Suprapubic skin (tissue), 4 donors: ENCODE data around the gene SLC29A2. TPM values are rescaled to one million over a fixed set of nuclear protein-coding genes. Genes with fewer than 3 reads are reported as not detected.

Source experiments
- DNase-seq, 2 donors: peaks; one replicate each; pipeline ENCODE4 v3.0.0-alpha.2; 2019; ENCODE audit warnings: low spot score in 2 of 2
- H3K27ac ChIP-seq: fragments of 200-600 bp; sonication (generic); one replicate; pipeline ENCODE4 v1.5.1; 2019
- H3K27me3 ChIP-seq: fragments of 200-600 bp; sonication (generic); one replicate; pipeline ENCODE4 v1.5.1; 2019
- H3K36me3 ChIP-seq: fragments of 200-600 bp; sonication (generic); one replicate; pipeline ENCODE4 v1.5.1; 2019
- H3K4me1 ChIP-seq: fragments of 200-600 bp; sonication (generic); one replicate; pipeline ENCODE4 v1.5.1; 2019
- H3K4me3 ChIP-seq: fragments of 200-600 bp; sonication (generic); one replicate; pipeline ENCODE4 v1.5.1; 2019; ENCODE audit warnings: mild to moderate bottlenecking
- H3K9me3 ChIP-seq: fragments of 200-600 bp; sonication (generic); one replicate; pipeline ENCODE4 v1.5.1; 2019
- EP300 ChIP-seq: sonication (generic); formaldehyde crosslinking; IDR thresholded peaks from one replicate; pipeline ENCODE4 v1.6.1; 2017; ENCODE audit warnings: antibody characterized with exemption
- POLR2A ChIP-seq, 2 donors: fragments of 450-650 bp; IDR thresholded peaks; one replicate each; pipeline ENCODE4 v1.6.1; 2017; ENCODE audit warnings: antibody characterized with exemption in 2 of 2, mild to moderate bottlenecking in 2 of 2, moderate library complexity in 2 of 2
- POLR2AphosphoS5 ChIP-seq, 3 donors: sonication (generic); formaldehyde crosslinking; IDR thresholded peaks; one replicate each; pipeline ENCODE4 v1.6.1; 2017; ENCODE audit warnings: antibody characterized with exemption in 3 of 3
- WGBS: methylation state at CpG from one replicate; pipeline ENCODE4 v1.1.5; 2018; 5-methylcytosine and 5-hydroxymethylcytosine counted together
- total RNA-seq, 4 donors: library from RNA; depleted of rRNA; stranded (reverse); fragments of >200 nt; gene quantifications; one replicate each; pipeline ENCODE4 v1.1.0, GENCODE V29; 2016
- TF ChIP-seq, protein P1 (sequence below), 2 donors: fragments of 200-600 bp in 1 of 2; fragments of 450-650 bp in 1 of 2; sonication (generic) in 1 of 2; IDR thresholded peaks; one replicate each; pipeline ENCODE4 v1.5.1; 2016 to 2019; ENCODE audit warnings: antibody characterized with exemption in 2 of 2, mild to moderate bottlenecking in 1 of 2, moderate library complexity in 1 of 2

The SLC29A2 gene
- total RNA-seq, 4 donors from 2014 or later, result 2.2 to 4.7 (median 3.9) TPM

DNA sequence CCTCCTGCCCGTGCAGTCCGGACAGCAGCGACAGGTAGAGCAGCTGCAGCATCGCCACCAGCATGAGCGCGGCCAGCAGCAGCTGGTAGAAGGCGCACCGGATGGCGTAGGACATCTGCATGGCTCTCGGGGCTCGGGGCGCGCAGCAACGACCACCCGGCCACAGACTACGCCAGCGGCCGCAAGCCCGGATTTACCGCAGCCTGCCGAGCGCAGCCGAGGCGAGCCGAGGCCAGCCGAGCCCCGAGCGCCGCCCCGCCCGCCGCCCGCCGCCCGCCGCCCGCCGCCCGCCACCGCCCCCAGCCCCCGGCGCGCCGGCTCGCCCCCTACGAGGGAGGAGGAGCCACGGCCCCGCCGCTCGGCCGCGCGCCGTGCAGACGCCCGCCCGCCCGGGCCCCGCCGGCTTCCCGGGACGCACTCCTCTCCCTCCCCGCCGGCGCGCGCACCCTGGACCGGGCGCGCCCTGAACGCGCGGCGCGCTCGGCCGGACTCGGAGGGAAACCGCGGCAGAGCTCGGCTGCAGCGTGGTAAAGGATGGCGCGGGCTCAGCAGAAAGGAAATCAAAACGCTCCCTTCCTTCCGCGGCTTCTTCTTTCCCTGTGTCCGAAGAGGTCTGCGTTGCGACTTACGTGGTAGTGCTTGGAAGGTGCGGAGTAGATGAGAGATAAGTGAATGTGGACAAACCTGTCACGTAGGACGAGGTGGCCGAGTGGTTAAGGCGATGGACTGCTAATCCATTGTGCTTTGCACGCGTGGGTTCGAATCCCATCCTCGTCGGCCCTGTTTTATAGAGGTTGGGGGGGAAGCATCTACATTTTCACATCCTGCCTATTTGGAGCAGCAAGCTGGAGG lies 23.9 kb downstream of the SLC29A2 start, which contains the start of gene B4GAT1:
B4GAT1 (minus strand) TSS at position 205 of the 852 bp plus-strand sequence; CDS start at position 121, 84 bp downstream.
- peak; percentile 92 to 95 for DNase-seq
- H3K27ac ChIP-seq, result peak within 1 kb of the TSS; percentile 85
- peaks cover 44% of the 10 kb centered on the region for H3K4me1 ChIP-seq
- H3K9me3 ChIP-seq, result no peaks in the 10 kb centered on the region
- peak within 1 kb of the TSS; percentile 77 for H3K4me3 ChIP-seq
- peak; percentile 63 to 94 (median 65) for TF ChIP-seq POLR2AphosphoS5 (IDR thresholded peaks at IDR 0.05)
- TF ChIP-seq POLR2A (IDR thresholded peaks at IDR 0.05), result no peak
- 0% methylated on average over 45 of the region's 101 CpGs for WGBS
- H3K27me3 ChIP-seq, result no peaks in the 10 kb centered on the region
- H3K36me3 ChIP-seq, result no peaks in the 10 kb centered on the region

DNA sequence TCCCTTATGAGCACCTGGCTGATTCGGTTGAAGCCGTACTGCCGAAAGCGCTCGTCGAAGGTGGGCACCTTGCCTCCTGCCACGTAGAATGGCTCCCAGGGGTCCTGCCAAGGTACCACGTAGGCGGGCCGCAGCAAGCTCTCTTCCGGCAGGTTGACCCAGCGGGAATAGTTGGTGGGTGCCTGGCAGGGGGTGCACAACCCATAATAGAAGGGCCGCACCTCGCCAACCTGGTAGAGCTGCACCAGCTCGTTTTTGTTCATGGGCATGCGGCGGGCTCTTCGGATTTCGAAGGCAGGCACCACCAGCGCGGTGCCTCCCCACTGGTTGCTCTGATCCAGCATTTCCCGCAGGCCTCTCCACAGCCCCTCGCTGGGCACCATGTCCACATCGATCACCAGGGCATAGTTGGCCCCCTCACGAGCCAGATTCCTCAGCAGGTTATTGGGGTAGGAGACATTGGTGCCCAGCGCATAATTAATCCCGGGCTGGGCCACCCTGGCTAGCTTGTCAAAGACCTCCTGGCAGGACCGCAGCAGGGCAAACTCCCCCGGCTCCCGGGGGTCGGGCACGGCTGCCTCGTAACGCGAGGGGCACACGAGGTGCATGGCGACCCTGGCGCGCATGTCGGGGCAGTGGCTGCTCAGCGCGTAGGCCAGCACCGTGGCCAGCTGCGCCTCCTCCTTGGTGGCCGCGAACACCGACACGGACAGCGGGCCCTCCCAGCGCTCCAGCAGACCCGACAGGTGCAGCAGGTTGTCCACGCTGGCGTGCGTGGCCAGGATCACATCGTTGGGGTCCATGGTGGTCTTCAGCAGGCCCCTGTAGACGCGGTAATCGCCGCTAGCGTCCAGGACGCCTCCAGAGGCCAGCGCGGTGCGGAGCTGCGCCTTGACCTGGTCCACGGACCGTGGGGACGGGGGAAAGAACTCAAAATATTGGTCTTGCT lies 24.8 kb downstream of the SLC29A2 start:
- Histone ChIP-seq H3K9me3 (no peaks in the 10 kb centered on the region), H3K4me1 (peaks cover 44% of the 10 kb centered on the region), H3K36me3 (peaks cover 3% of the 10 kb centered on the region), H3K27ac (peak overlapping the region; percentile 85), H3K4me3 (peak overlapping the region; percentile 77), H3K27me3 (no peaks in the 10 kb centered on the region)
- TF ChIP-seq EP300, result no peak
- TF ChIP-seq POLR2AphosphoS5 (IDR thresholded peaks at IDR 0.05), result no peak
- TF ChIP-seq POLR2A (IDR thresholded peaks at IDR 0.05), result no peak
- TF ChIP-seq, protein P1, sequence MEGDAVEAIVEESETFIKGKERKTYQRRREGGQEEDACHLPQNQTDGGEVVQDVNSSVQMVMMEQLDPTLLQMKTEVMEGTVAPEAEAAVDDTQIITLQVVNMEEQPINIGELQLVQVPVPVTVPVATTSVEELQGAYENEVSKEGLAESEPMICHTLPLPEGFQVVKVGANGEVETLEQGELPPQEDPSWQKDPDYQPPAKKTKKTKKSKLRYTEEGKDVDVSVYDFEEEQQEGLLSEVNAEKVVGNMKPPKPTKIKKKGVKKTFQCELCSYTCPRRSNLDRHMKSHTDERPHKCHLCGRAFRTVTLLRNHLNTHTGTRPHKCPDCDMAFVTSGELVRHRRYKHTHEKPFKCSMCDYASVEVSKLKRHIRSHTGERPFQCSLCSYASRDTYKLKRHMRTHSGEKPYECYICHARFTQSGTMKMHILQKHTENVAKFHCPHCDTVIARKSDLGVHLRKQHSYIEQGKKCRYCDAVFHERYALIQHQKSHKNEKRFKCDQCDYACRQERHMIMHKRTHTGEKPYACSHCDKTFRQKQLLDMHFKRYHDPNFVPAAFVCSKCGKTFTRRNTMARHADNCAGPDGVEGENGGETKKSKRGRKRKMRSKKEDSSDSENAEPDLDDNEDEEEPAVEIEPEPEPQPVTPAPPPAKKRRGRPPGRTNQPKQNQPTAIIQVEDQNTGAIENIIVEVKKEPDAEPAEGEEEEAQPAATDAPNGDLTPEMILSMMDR (IDR thresholded peaks at IDR 0.05), result no peak
- DNase-seq, result no peak
- WGBS, result 51% methylated on average over 12 of the region's 68 CpGs

DNA sequence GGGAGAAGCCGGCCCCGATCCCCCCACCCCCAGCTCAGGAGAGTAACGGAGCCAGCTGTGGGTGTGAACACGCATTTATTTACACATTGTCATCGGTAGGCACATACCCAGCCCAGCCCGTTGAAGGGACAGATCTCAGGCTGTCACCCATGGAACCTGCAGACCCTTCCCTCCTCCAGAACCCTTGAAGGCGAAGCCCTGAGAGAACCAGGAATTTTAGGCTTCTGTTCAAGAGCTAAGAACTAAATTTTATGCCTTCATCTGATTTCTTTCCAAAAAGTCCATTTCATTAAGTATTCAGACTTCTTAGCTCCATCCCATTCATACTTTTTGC lies 26.3 kb downstream of the SLC29A2 start:
- Histone ChIP-seq H3K27ac (peak overlapping the region; percentile 84), H3K27me3 (no peaks in the 10 kb centered on the region), H3K9me3 (no peaks in the 10 kb centered on the region), H3K4me3 (peak overlapping the region; percentile 77), H3K4me1 (peaks cover 44% of the 10 kb centered on the region), H3K36me3 (peaks cover 18% of the 10 kb centered on the region)
- TF ChIP-seq POLR2A (IDR thresholded peaks at IDR 0.05), result no peak
- no peak for TF ChIP-seq POLR2AphosphoS5 (IDR thresholded peaks at IDR 0.05)
- TF ChIP-seq EP300, result no peak
- TF ChIP-seq, protein P1 (IDR thresholded peaks at IDR 0.05), result no peak
- 1% methylated on average over 4 of the region's 7 CpGs for WGBS
- no peak for DNase-seq

DNA sequence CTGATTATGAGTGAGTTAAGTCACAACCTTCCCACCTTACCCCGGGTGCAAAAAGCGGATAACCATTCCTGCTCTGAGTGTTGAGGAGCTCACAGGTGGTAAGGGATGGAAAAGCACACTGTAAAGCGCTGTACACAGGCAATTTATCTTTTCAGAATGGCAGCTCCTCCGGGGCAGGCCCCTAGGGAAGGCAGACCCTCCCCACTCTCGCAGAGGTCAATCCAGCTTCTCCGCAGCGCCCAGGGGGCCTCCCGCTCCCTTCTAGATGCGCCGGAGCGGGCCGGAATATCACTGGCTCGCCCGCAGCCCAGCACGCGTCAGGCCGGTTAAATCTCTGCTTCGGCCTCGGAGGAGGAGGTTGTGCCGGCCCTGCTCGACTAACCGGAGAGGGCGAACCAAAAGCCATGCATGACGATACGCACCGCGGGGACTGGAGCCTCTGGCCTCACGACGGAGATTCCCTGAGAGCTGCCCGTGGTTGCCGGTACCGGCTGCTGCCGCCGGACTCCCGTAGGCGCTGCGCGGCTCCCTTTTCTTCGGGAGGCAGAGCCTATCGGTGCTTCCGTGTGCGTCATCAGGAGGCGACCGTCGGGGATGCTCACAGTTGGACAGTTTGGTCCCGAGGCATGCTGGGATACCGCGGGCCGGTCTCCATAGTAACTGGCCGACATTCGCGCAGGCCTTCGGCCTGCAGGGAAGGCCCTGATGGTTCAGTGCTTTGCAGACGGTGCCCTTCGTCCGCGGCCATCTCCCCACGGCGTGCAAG lies 26.8 kb downstream of the SLC29A2 start, which contains the start of gene BRMS1:
BRMS1 (minus strand) TSS at position 555 of the 766 bp plus-strand sequence. CDS start 2,870 bp downstream, outside the sequence.
- DNase-seq, result peak; percentile 98 to 99
- TF ChIP-seq POLR2AphosphoS5 (IDR thresholded peaks at IDR 0.05) (peak; percentile 34 to 95 (median 73)), POLR2A (IDR thresholded peaks at IDR 0.05) (peak; percentile 39 to 73), EP300 (no peak)
- TF ChIP-seq, protein P1 (IDR thresholded peaks at IDR 0.05), result no peak
- peaks cover 24% of the 10 kb centered on the region for H3K36me3 ChIP-seq
- H3K4me1 ChIP-seq, result peaks cover 44% of the 10 kb centered on the region
- peak within 1 kb of the TSS; percentile 84 for H3K27ac ChIP-seq
- 0% methylated on average over 14 of the region's 59 CpGs for WGBS
- no peaks in the 10 kb centered on the region for H3K9me3 ChIP-seq
- H3K27me3 ChIP-seq, result no peaks in the 10 kb centered on the region
- H3K4me3 ChIP-seq, result peak within 1 kb of the TSS; percentile 77

DNA sequence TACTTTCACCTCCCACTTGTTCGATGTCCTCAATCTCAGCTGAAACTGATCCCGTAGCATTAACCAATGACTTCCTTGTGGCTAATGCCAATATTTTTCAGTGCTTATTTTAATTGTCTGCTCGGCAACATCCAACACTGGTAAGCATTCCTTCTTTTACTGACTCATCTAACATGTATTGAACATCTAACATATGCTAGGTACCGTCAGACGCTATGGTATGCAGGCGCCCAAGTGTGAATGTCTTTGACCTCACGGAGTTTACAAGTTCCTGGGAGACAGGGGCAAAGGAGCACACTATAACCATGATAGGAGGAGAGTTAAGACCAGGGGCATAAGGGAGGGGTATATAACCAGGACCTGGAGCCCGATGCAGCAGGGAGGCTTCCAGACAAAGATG lies 28.4 kb downstream of the SLC29A2 start:
- Histone ChIP-seq H3K9me3 (no peaks in the 10 kb centered on the region), H3K27ac (no peak overlapping the region), H3K27me3 (no peaks in the 10 kb centered on the region), H3K4me3 (no peak overlapping the region), H3K36me3 (peaks cover 31% of the 10 kb centered on the region), H3K4me1 (peaks cover 57% of the 10 kb centered on the region)
- TF ChIP-seq EP300 (no peak), POLR2A (IDR thresholded peaks at IDR 0.05) (no peak), POLR2AphosphoS5 (IDR thresholded peaks at IDR 0.05) (no peak)
- TF ChIP-seq, protein P1 (IDR thresholded peaks at IDR 0.05), result no peak
- DNase-seq, result no peak
- WGBS, result 85% methylated on average over 8 of the region's 8 CpGs
